K562 (cell line): Measurements from ENCODE around the gene GPX2. TPM values are rescaled to one million over a fixed set of nuclear protein-coding genes. Genes with fewer than 3 reads are reported as not detected.

Source experiments
- ATAC-seq: fragments of 200-7000 bp; cut with Tn5 transposase; 3 replicates; pipeline ENCODE4 v1.9.1; 2020; ENCODE audit warnings: moderate library complexity
- BruUV-seq: library from RNA; stranded (reverse); fragments of 400-500 nt; replicated peaks from 2 replicates; lab custom pipeline; 2021; lab: Mats Ljungman, UMichigan
- CTCF ChIA-PET: fragments of 300-600 bp; formaldehyde crosslinking; extraction: SDS; loops from one replicate; lab custom pipeline; 2021; ENCODE audit warnings: low intra/inter-chr PET ratio; lab: Yijun Ruan, JAX
- POLR2A ChIA-PET: fragments of 300-600, 350-650 bp; sonication (Branson Sonifier 250); formaldehyde crosslinking; extraction: SDS; loops from one replicate; lab custom pipeline; 2021; ENCODE audit warnings: antibody characterized with exemption, inconsistent platforms; lab: Yijun Ruan, JAX
- DNase-seq, 4 experiments: peaks; one replicate each; pipeline versions ENCODE4 v3.0.0 to v3.0.0-alpha.2; 2011 to 2018; ENCODE audit warnings: low spot score in 3 of 4, mixed read lengths in 3 of 4; ENCODE audit errors: extremely low read depth in 1 of 4
- FAIRE-seq: peaks from 2 replicates; lab custom pipeline; 2011; peaks lifted over from hg19 to GRCh38; lab: Jason Lieb, UNC
- H2AFZ ChIP-seq: 2 replicates; pipeline ENCODE4 v1.6.0; 2011; ENCODE audit warnings: low read depth, low read length, control low read depth, inconsistent platforms
- H3K27ac ChIP-seq: fragments of 200-600 bp; 3 replicates; pipeline ENCODE4 v1.8.0; 2011; ENCODE audit warnings: low read depth, mild to moderate bottlenecking, control low read depth, inconsistent platforms, low read length, moderate library complexity, mixed read lengths; ENCODE audit errors: extremely low read depth
- H3K27me3 ChIP-seq, 2 experiments: fragments of 300-600 bp in 1 of 2; 2 replicates in 1 of 2; 3 replicates in 1 of 2; pipeline versions ENCODE4 v1.6.0 to v1.8.0; 2011; ENCODE audit warnings: inconsistent platforms in 2 of 2, low read length in 2 of 2, mild to moderate bottlenecking in 1 of 2, mixed read lengths in 1 of 2, moderate library complexity in 1 of 2; ENCODE audit not compliant: control insufficient read depth in 2 of 2, insufficient read depth in 2 of 2
- H3K36me3 ChIP-seq: fragments of 300-600 bp; 3 replicates; pipeline ENCODE4 v1.8.0; 2011; ENCODE audit warnings: mild to moderate bottlenecking, low read length, inconsistent platforms; ENCODE audit not compliant: control insufficient read depth, insufficient read depth
- H3K4me1 ChIP-seq, 2 experiments: fragments of 200-600 bp in 1 of 2; replicated peaks in 1 of 2; 2 replicates in 1 of 2; 3 replicates in 1 of 2; pipeline versions ENCODE4 v1.5.1 to v1.8.0; 2011; ENCODE audit warnings: inconsistent platforms in 2 of 2, low read length in 2 of 2, mild to moderate bottlenecking in 1 of 2, mixed read lengths in 1 of 2, moderate library complexity in 1 of 2; ENCODE audit not compliant: control insufficient read depth in 2 of 2, insufficient read depth in 2 of 2
- H3K4me2 ChIP-seq: 2 replicates; pipeline ENCODE4 v1.6.1; 2011; ENCODE audit warnings: low read length, control low read depth, inconsistent platforms, mixed read lengths; ENCODE audit not compliant: insufficient read depth
- H3K4me3 ChIP-seq: fragments of 200-600 bp; sonication (generic), shearing (Covaris generic); 2 replicates; pipeline ENCODE4 v1.5.1; 2016; ENCODE audit warnings: control low read depth, inconsistent platforms
- H3K79me2 ChIP-seq: fragments of 200-600 bp; 3 replicates; pipeline ENCODE4 v1.8.0; 2011; ENCODE audit warnings: low read length, inconsistent platforms; ENCODE audit not compliant: control insufficient read depth, insufficient read depth
- H3K9ac ChIP-seq, 2 experiments: 2 replicates each; pipeline versions ENCODE4 v1.6.0 to v1.6.1; 2011; ENCODE audit warnings: low read depth in 2 of 2, low read length in 2 of 2, control low read depth in 1 of 2, inconsistent platforms in 1 of 2, mild to moderate bottlenecking in 1 of 2, mixed read lengths in 1 of 2; ENCODE audit not compliant: insufficient read depth in 1 of 2
- H3K9me1 ChIP-seq: one replicate; pipeline ENCODE4 v1.6.0; 2011; ENCODE audit warnings: inconsistent platforms, mild to moderate bottlenecking, low read length, moderate library complexity; ENCODE audit not compliant: control insufficient read depth, insufficient read depth
- H3K9me3 ChIP-seq: replicated peaks from 2 replicates; pipeline ENCODE4 v1.5.1; 2011; ENCODE audit warnings: low read depth, low read length, inconsistent platforms; ENCODE audit not compliant: control insufficient read depth, insufficient read depth
- H4K20me1 ChIP-seq: replicated peaks from 2 replicates; pipeline ENCODE4 v1.6.1; 2011; ENCODE audit warnings: low read length, inconsistent platforms, mixed read lengths; ENCODE audit not compliant: control insufficient read depth, insufficient read depth
- ELF2 ChIP-seq: fragments of 250-450 bp; sonication (Bioruptor Pico); IDR thresholded peaks from 2 replicates; pipeline ENCODE4 v1.5.0; 2021; ENCODE audit warnings: mild to moderate bottlenecking
- FOXJ2 ChIP-seq: fragments of 200-800 bp; sonication (Bioruptor generic); IDR thresholded peaks from 2 replicates; pipeline ENCODE4 v1.6.1; 2016; ENCODE audit warnings: missing genetic modification characterization, missing compliant biosample characterization
- FUS ChIP-seq: fragments of 200-400 bp; formaldehyde crosslinking; optimal IDR thresholded peaks from 2 replicates; pipeline ENCODE3; 2017; ENCODE audit warnings: low read depth, low read length
- HDAC8 ChIP-seq: fragments of 450-650 bp; IDR thresholded peaks from 2 replicates; pipeline ENCODE4 v1.6.1; 2016; ENCODE audit warnings: mild to moderate bottlenecking, missing genetic modification characterization, moderate library complexity, missing compliant biosample characterization
- ILK ChIP-seq: fragments of 450-650 bp; IDR thresholded peaks from 2 replicates; pipeline ENCODE4 v1.6.1; 2016; ENCODE audit warnings: missing genetic modification characterization, low read depth, mild to moderate bottlenecking, missing compliant biosample characterization, moderate library complexity, borderline replicate concordance
- KAT2B ChIP-seq: IDR thresholded peaks from one replicate; pipeline ENCODE4 v1.6.1; 2012; ENCODE audit warnings: low read depth, mild to moderate bottlenecking, control low read depth, inconsistent platforms, low read length, moderate library complexity
- KHSRP ChIP-seq: fragments of 450-650 bp; IDR thresholded peaks from 2 replicates; pipeline ENCODE4 v1.6.1; 2017
- SRSF9 ChIP-seq: fragments of 200-400 bp; formaldehyde crosslinking; IDR thresholded peaks from 2 replicates; pipeline ENCODE4 v1.6.1; 2017; ENCODE audit warnings: low read depth, low read length, borderline replicate concordance
- ZNF134 ChIP-seq: fragments of 250-450 bp; sonication (Bioruptor Pico); conservative IDR thresholded peaks from 2 replicates; pipeline ENCODE4 v1.4.0; 2020
- ZNF175 ChIP-seq: fragments of 200-800 bp; sonication (Bioruptor generic); IDR thresholded peaks from 2 replicates; pipeline ENCODE4 v1.6.1; 2016; ENCODE audit warnings: low read depth, mild to moderate bottlenecking, missing genetic modification characterization, missing compliant biosample characterization
- ZNF197 ChIP-seq: fragments of 200-800 bp; sonication (Bioruptor generic); IDR thresholded peaks from 2 replicates; pipeline ENCODE4 v1.6.1; 2016; ENCODE audit warnings: low read depth, missing genetic modification characterization, missing compliant biosample characterization
- ZNF696 ChIP-seq: fragments of 250-450 bp; sonication (Bioruptor Pico); conservative IDR thresholded peaks from 2 replicates; pipeline ENCODE4 v1.4.0; 2020; ENCODE audit warnings: mild to moderate bottlenecking, moderate library complexity
- WGBS: fragments of 100-300 bp; shearing (Covaris generic); methylation state at CpG from one replicate; pipeline ENCODE4 v1.1.6; 2016; ENCODE audit warnings: low coverage, mixed read lengths; ENCODE audit not compliant: insufficient coverage; ENCODE audit errors: missing lambda C conversion rate; 5-methylcytosine and 5-hydroxymethylcytosine counted together
- in situ Hi-C: fragments of 300-500 bp; cut with MboI; formaldehyde crosslinking; loops from 4 replicates; pipeline ENCODE4 v1.15.0; 2018; ENCODE audit warnings: inconsistent platforms, mixed read lengths
- intact Hi-C: fragments of 100-400 bp; cut with micrococcal nuclease; formaldehyde crosslinking; loops from 2 replicates; pipeline ENCODE4 v1.14.2; 2022
- polyA plus RNA-seq, 8 experiments: library from polyadenylated mRNA; depleted of rRNA in 4 of 8; stranded (reverse) in 5 of 8; unstranded in 3 of 8; fragments of >200 nt; fragmentation: Nextera tagmentation in 2 of 8; fragmentation: Illumina TruSeq in 1 of 8; extraction: Ambion mirVana in 2 of 8; extraction: Trizol in 1 of 8; gene quantifications; 2 replicates each; pipeline versions ENCODE4 v1.2.1 to v1.2.3, GENCODE V29; 2011 to 2014; ENCODE audit warnings: inconsistent platforms in 1 of 8, missing spikeins in 1 of 8
- total RNA-seq, 7 experiments: library from RNA; depleted of rRNA in 6 of 7; stranded (reverse); fragments of >200 nt in 6 of 7; fragmentation: Illumina TruSeq in 2 of 7; extraction: Trizol in 2 of 7; gene quantifications; 2 replicates each; pipeline versions ENCODE4 v1.2.1 to v1.2.3, GENCODE V29; 2011 to 2021; ENCODE audit warnings: low replicate concordance in 1 of 7
- TF ChIP-seq, protein P1 (sequence below): sonication (generic); formaldehyde crosslinking; IDR thresholded peaks from 2 replicates; pipeline ENCODE4 v1.4.0; 2020; ENCODE audit warnings: mild to moderate bottlenecking, missing genetic modification reagents
- TF ChIP-seq, protein P2 (sequence below): fragments of 450-650 bp; formaldehyde crosslinking; IDR thresholded peaks from 2 replicates; pipeline ENCODE4 v1.4.0; 2022; ENCODE audit warnings: mild to moderate bottlenecking, moderate library complexity

GPX2 gene
- total and polyA plus RNA-seq, 9 of the 15 experiments (the other 6 are each of a cell fraction or from before 2014, with no cell fraction given) = 0.24 TPM; not detected in 8

DNA sequence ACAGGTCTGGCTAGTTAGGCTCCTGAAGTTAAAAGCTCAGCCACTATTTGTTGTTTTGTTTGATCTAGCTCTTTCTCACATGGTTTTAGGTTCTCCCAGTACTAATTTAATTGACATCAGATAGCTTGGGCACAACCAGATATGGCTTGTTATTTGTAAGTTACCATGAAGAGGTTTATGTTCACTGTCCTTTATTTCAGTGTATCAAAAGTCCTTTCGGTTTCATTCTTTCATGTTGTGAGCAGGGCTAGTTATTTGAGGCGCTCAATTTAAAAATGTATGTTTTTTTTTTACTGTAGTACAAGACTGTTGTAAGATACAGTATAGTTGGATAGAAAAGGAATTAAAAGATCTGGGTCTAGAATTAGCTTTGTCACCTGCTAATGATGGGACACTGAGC, 7.0 kb downstream of the GPX2 start:
- Histone ChIP-seq H3K36me3 (peaks cover 27% of the 10 kb centered on the region; the same call in 2 of the 3 replicates), H2AFZ (no peak overlapping the region), H3K4me2 (no peak overlapping the region), H3K9me1 (no peaks in the 10 kb centered on the region), H3K4me3 (no peak overlapping the region), H3K4me1 (no peaks in the 10 kb centered on the region), H3K9ac (no peak overlapping the region), H3K27me3 (no peaks in the 10 kb centered on the region), H3K79me2 (no peaks in the 10 kb centered on the region), H4K20me1 (no peaks in the 10 kb centered on the region), H3K27ac (no peak overlapping the region), H3K9me3 (no peaks in the 10 kb centered on the region)
- in situ Hi-C loops = no loop called here
- CTCF ChIA-PET = no interaction called here
- TF ChIP-seq ILK (tag) (no peak), ZNF175 (CRISPR knock-in tag) (no peak)
- DNase-seq (no peak), ATAC-seq (no peak), FAIRE-seq (no peak)
- 82% methylated on average over 2 of the region's 2 CpGs for WGBS
- POLR2A ChIA-PET = interaction anchor here (1.0 to 2.4 kb wide), 2 partner anchors 10 to 12 kb away, joined by 6 read pairs; no protein-coding TSS in a partner anchor
- BruUV-seq = no TSS peak
- intact Hi-C loops = no loop called here

GRCh38 chr14:64934338-64934929, 8.1 kb downstream of the GPX2 start:
- no peak overlapping the region for H3K27ac ChIP-seq
- ATAC-seq = no peak
- no peaks in the 10 kb centered on the region for H3K79me2 ChIP-seq
- no peaks in the 10 kb centered on the region for H4K20me1 ChIP-seq
- H3K4me1 ChIP-seq = no peaks in the 10 kb centered on the region
- H3K36me3 ChIP-seq = peaks cover 30% of the 10 kb centered on the region; the same call in 2 of the 3 replicates
- ChIA-PET CTCF (no interaction called here), POLR2A (no interaction called here)
- no peak overlapping the region for H3K9ac ChIP-seq
- H3K9me3 ChIP-seq = no peaks in the 10 kb centered on the region
- H3K9me1 ChIP-seq = no peaks in the 10 kb centered on the region
- no peak for DNase-seq
- FAIRE-seq = no peak
- BruUV-seq = TSS peak; percentile 27
- no peak overlapping the region for H2AFZ ChIP-seq
- H3K4me3 ChIP-seq = no peak overlapping the region
- H3K27me3 ChIP-seq = no peaks in the 10 kb centered on the region
- WGBS = 38% methylated on average over 1 of the region's 1 CpG
- H3K4me2 ChIP-seq = no peak overlapping the region
- intact Hi-C loops = no loop called here
- in situ Hi-C loops = no loop called here
- TF ChIP-seq HDAC8 (tag) (no peak), FUS (no peak), ZNF696 (CRISPR knock-in tag) (no peak), ELF2 (no peak), KAT2B (no peak), SRSF9 (no peak), KHSRP (no peak), ZNF134 (CRISPR knock-in tag) (no peak), ZNF197 (no peak), FOXJ2 (tag) (no peak)
- TF ChIP-seq, protein P1, sequence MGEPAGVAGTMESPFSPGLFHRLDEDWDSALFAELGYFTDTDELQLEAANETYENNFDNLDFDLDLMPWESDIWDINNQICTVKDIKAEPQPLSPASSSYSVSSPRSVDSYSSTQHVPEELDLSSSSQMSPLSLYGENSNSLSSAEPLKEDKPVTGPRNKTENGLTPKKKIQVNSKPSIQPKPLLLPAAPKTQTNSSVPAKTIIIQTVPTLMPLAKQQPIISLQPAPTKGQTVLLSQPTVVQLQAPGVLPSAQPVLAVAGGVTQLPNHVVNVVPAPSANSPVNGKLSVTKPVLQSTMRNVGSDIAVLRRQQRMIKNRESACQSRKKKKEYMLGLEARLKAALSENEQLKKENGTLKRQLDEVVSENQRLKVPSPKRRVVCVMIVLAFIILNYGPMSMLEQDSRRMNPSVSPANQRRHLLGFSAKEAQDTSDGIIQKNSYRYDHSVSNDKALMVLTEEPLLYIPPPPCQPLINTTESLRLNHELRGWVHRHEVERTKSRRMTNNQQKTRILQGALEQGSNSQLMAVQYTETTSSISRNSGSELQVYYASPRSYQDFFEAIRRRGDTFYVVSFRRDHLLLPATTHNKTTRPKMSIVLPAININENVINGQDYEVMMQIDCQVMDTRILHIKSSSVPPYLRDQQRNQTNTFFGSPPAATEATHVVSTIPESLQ (CRISPR knock-in tag) = no peak
- TF ChIP-seq, protein P2, sequence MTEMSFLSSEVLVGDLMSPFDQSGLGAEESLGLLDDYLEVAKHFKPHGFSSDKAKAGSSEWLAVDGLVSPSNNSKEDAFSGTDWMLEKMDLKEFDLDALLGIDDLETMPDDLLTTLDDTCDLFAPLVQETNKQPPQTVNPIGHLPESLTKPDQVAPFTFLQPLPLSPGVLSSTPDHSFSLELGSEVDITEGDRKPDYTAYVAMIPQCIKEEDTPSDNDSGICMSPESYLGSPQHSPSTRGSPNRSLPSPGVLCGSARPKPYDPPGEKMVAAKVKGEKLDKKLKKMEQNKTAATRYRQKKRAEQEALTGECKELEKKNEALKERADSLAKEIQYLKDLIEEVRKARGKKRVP (CRISPR knock-in tag) = no peak
